ENCODE results near the gene B4GALT6. TPM values are rescaled to one million over a fixed set of nuclear protein-coding genes. Genes with fewer than 3 reads are reported as not detected.

The B4GALT6 gene
- total and polyA plus RNA-seq, 2 of the 4 experiments (the other 2 are of a cell fraction): 1.1 to 3.9 TPM

GRCh38 chr18:31619291-31619690 is 65.1 kb downstream of the B4GALT6 start:
- CTCF ChIA-PET: no interaction called here

More at GRCh38 chr18:31619291-31619690, 65.1 kb downstream of the B4GALT6 start:
- in situ Hi-C loops (cut with MboI; ENCODE audit: low sequenced_read_pairs) (no loop called here), dilution Hi-C loops (cut with HindIII; ENCODE audit: low sequenced_read_pairs, unreplicated experiment) (no loop called here), intact Hi-C loops (cut with micrococcal nuclease) (no loop called here)
- Histone ChIP-seq H4K91ac (ENCODE audit: insufficient read depth, low read depth, low read length) (no peak overlapping the region), H4K5ac (ENCODE audit: low read depth, low read length) (no peak overlapping the region), H3K27me3 (ENCODE audit: control insufficient read depth, insufficient read depth, low read length) (no peaks in the 10 kb centered on the region), H2BK15ac (ENCODE audit: low read depth, low read length) (no peak overlapping the region), H3K4me3 (ENCODE audit: insufficient read depth, low read depth, low read length) (no peak overlapping the region), H2AFZ (replicated peaks; ENCODE audit: low read length, poor library complexity) (no peak overlapping the region), H2AK9ac (replicated peaks; ENCODE audit: low read depth, low read length, poor library complexity) (no peak overlapping the region), H3K4me1 (ENCODE audit: control insufficient read depth, insufficient read depth, low read length) (no peaks in the 10 kb centered on the region), H3K9me1 (ENCODE audit: insufficient read depth, low read length) (no peaks in the 10 kb centered on the region), H2BK5ac (ENCODE audit: low read depth, low read length, poor library complexity, severe bottlenecking) (no peak overlapping the region), H3K9ac (ENCODE audit: low read depth, low read length) (no peak overlapping the region), H3K36me3 (ENCODE audit: control insufficient read depth, insufficient read depth, low read length) (no peaks in the 10 kb centered on the region), H2BK120ac (ENCODE audit: low read depth, low read length) (no peak overlapping the region), H3K4ac (ENCODE audit: low read depth, low read length) (no peak overlapping the region), H3K56ac (ENCODE audit: extremely low read depth, insufficient read depth, low read length) (no peak overlapping the region), H3K14ac (replicated peaks; ENCODE audit: low read depth, low read length) (no peak overlapping the region), H3K9me3 (ENCODE audit: control insufficient read depth, insufficient read depth, low read length) (no peaks in the 10 kb centered on the region), H3K79me1 (ENCODE audit: low read depth in 1 of 2, low read length in 2 of 2) (no peaks in the 10 kb centered on the region), H4K8ac (ENCODE audit: low read depth in 2 of 2, low read length in 2 of 2) (no peak overlapping the region), H3K4me2 (ENCODE audit: low read depth, low read length) (no peak overlapping the region), H3K18ac (ENCODE audit: low read depth, low read length) (no peak overlapping the region), H3K27ac (ENCODE audit: insufficient read depth, low read length) (no peak overlapping the region), H3K23ac (ENCODE audit: low read depth, low read length) (no peak overlapping the region), H2BK20ac (ENCODE audit: low read depth, low read length) (no peak overlapping the region), H2AK5ac (ENCODE audit: low read depth, low read length) (no peak overlapping the region), H4K20me1 (ENCODE audit: insufficient read depth, low read length) (no peaks in the 10 kb centered on the region)
- no peak for TF ChIP-seq BHLHE40 (IDR thresholded peaks at IDR 0.05; ENCODE audit: low read depth, low read length)
- TF ChIP-seq RCOR1 (IDR thresholded peaks at IDR 0.05; ENCODE audit: insufficient replicate concordance, low read length): no peak
- no peak for TF ChIP-seq MAFK (IDR thresholded peaks at IDR 0.05; ENCODE audit: low read depth, low read length)
- TF ChIP-seq ELK1 (IDR thresholded peaks at IDR 0.05; ENCODE audit: borderline replicate concordance, low read depth, low read length): no peak
- no peak for TF ChIP-seq RAD21 (IDR thresholded peaks at IDR 0.05; ENCODE audit: low read length)
- TF ChIP-seq FOS (IDR thresholded peaks at IDR 0.05; ENCODE audit: low read depth, low read length): no peak
- TF ChIP-seq CHD1 (IDR thresholded peaks at IDR 0.05; ENCODE audit: low read depth, low read length): no peak
- TF ChIP-seq MXI1 (IDR thresholded peaks at IDR 0.05; ENCODE audit: borderline replicate concordance, low read depth, low read length): no peak
- TF ChIP-seq MAZ (IDR thresholded peaks at IDR 0.05; ENCODE audit: borderline replicate concordance, low read depth, low read length): no peak
- no peak for TF ChIP-seq RFX5 (IDR thresholded peaks at IDR 0.05; ENCODE audit: low read depth, low read length)
- no peak for ATAC-seq (ENCODE audit: low read depth)
- POLR2A ChIA-PET (ENCODE audit: unreplicated experiment): no interaction called here
- no peak for DNase-seq
- BruUV-seq (replicated peaks): no TSS peak
